GM18505 (cell line): ENCODE data around the gene SIPA1L2.

Experiments used
- ATAC-seq: cut with Tn5 transposase; IDR thresholded peaks from one replicate; pipeline ENCODE4 v1.9.1; 2021; ENCODE audit not compliant: unreplicated experiment
- POLR2A ChIP-seq: IDR thresholded peaks from 4 replicates; pipeline ENCODE4 v1.6.1; 2011; ENCODE audit warnings: borderline replicate concordance; ENCODE audit not compliant: insufficient read depth, insufficient read length; ENCODE audit errors: extremely low read depth

Gene SIPA1L2

DNA sequence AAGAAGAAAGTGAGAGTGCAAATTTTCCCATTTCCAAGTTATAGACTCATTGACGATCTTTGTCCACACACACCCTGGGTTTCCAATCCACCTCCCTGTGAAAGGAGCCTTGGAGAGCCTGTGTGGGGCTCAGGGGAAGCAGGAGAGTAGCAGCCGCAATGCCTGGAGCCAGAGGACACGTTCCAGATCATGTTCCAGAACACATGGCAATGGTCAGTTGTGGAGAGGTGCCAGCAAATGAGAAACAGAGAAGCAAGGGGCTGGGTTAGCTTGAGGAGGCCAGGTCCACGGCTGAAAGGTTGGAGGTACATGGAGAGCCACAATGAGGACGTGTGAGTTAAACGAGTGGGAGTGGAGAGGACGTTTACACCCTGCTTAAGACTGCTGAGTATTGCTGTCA lies 33.0 kb upstream of the SIPA1L2 start:
- no peak for ATAC-seq
- TF ChIP-seq POLR2A = no peak

GRCh38 chr1:232658386-232658785 lies 28.5 kb upstream of the SIPA1L2 start:
- no peak for TF ChIP-seq POLR2A
- ATAC-seq = no peak

GRCh38 chr1:232657426-232658005 lies 27.6 kb upstream of the SIPA1L2 start:
- ATAC-seq = no peak
- TF ChIP-seq POLR2A = no peak

GRCh38 chr1:232655746-232656085 lies 25.8 kb upstream of the SIPA1L2 start:
- ATAC-seq = no peak
- no peak for TF ChIP-seq POLR2A

- no peak for TF ChIP-seq POLR2A
- ATAC-seq = peak; percentile 74
Measured at GRCh38 chr1:232655028-232655745, 25.3 kb upstream of the SIPA1L2 start.

DNA sequence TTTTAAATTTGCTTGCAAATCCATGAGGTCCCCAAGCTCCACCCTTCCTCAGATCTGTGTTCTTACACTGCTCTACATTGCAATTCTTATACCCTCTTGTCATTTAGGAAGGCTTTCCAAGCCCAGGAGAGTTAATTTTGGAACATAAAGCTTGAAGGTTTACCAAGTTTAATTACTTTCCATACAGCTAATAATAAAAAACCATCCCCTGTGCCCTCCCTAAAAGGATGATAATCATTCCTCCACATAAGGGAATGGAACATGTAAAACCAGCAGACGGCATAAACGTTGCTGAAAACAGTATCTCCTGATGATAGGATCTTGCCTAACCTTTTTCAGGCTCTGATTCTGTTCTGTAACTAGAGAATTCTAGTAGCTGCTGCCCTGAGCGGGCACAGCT lies 23.9 kb upstream of the SIPA1L2 start:
- TF ChIP-seq POLR2A = no peak
- ATAC-seq = no peak

- no peak for ATAC-seq
Measured at GRCh38 chr1:232650845-232651244, 20.9 kb upstream of the SIPA1L2 start.

DNA sequence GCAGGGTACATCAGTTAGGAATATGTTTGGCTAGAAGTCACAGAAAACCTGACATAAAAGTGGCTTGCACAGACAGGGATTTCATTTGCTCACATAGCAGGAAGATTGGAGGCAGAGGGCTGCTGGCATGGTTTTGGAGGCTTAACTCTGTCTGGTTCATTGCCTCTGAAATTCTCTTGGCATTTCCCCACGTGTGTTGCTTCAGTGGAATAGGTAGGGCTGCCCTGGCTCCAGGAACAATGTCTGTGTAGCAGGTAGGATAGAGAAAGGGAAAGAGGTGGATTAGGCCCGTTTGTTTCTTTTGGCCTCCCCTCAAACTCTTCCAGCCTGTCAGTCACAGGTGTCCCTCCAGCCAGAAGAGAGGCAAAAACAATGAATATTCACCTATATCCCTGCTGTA lies 20.5 kb upstream of the SIPA1L2 start:
- TF ChIP-seq POLR2A = no peak
- no peak for ATAC-seq

More at GRCh38 chr1:232650845-232651244, 20.9 kb upstream of the SIPA1L2 start:
- no peak for TF ChIP-seq POLR2A

- no peak for ATAC-seq
- TF ChIP-seq POLR2A = no peak
Measured at GRCh38 chr1:232648316-232648715, 18.4 kb upstream of the SIPA1L2 start.

GRCh38 chr1:232644209-232644608 lies 14.3 kb upstream of the SIPA1L2 start:
- no peak for ATAC-seq
- TF ChIP-seq POLR2A = no peak

DNA sequence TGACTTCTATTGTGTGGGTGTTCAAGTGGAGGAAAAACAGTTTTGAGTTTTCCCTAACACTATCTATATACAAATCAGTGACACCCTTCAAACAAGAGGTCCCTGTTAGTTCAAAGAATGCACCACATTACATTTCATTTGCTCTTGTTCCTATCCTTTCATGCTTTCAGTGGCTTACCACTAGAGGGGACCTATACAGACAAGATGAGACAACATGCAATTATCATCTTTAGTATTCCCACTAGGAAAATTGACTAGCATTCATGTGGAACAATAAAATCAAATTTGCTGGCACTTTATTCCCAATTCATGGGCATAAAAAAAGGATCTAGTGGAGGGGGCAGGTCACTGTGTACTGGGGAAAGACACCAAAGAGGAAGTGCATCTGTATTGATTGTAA lies 13.3 kb upstream of the SIPA1L2 start:
- no peak for TF ChIP-seq POLR2A
- ATAC-seq = no peak

DNA sequence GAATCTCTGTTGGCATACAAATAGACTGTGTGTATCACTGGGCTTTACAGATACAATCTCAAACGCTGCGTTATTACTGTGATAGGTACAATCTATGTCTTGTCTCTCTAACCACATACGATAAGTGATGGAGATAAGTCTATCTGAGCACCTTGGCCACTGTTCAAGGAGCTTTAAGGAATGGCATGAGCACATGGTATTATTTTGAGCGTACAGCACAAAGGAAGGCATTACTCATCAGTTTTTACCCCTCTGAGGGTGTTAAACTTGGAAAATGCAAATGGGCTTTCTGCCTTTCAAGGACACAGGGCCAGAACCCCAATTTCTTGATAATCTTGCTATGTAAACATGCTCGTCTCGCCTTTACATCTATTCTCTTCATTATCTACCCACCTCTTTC lies 11.6 kb upstream of the SIPA1L2 start:
- no peak for TF ChIP-seq POLR2A
- ATAC-seq = no peak

- no peak for ATAC-seq
- no peak for TF ChIP-seq POLR2A
Measured at GRCh38 chr1:232636799-232637198, 6.9 kb upstream of the SIPA1L2 start.

- TF ChIP-seq POLR2A = no peak
- ATAC-seq = peak; percentile 70
Measured at GRCh38 chr1:232635778-232636356, 5.9 kb upstream of the SIPA1L2 start.

DNA sequence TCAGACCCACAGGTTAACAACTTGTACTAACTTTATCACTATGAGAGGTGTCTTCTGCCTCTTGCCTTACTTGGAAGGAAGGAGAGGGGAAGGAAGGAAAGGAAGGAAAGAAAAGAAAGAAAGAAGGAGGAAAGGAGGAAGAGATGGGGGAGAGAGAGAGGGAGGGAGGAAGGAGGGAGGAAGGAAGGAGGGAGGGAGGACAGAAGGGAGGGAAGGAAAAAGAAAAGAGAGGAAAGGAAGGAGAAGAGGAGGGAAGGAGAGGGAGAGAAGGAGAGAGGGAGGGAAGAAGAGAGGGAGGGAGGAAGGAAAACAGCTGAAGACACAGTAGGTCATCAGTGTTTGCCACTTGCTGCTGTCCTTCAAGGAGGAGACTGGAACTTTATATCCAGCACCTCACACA lies 5.3 kb upstream of the SIPA1L2 start:
- no peak for ATAC-seq
- TF ChIP-seq POLR2A = no peak

DNA sequence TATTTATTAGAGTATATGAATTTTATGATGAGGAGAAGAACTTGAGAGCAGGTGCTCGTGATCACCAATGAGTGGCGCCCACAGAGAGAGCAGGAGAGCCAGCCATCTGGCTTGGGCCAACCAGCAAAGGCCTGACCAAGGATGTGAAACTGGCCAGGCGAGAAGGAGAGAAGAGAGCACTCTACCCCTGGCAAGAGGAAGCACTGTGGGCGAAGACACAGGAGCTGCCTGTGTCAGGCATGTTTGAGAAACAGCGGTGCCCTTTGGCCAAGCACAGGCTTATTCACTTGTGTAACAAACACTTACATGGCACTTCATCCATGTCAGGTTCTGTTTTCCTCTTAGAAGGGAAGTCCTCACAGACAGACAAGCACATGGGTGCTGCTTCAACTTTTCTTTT lies 4.2 kb upstream of the SIPA1L2 start:
- no peak for TF ChIP-seq POLR2A
- ATAC-seq = no peak

GRCh38 chr1:232630894-232631195 lies 912 bp upstream of the SIPA1L2 start:
- ATAC-seq = no peak
- TF ChIP-seq POLR2A = no peak
